Islet precursor cell (in vitro differentiated cells): Measurements from ENCODE around the gene KDF1.
"Not testable (repeated sequence)": the region's sequence is repeated elsewhere in the genome, so short reads cannot be mapped to it uniquely, and the experiment has no call there.

Source experiments
- DNase-seq: peaks from one replicate; pipeline ENCODE4 v3.0.0-alpha.2; 2018

KDF1 gene

GRCh38 chr1:26953374-26953773 is 6.9 kb downstream of the KDF1 start:
- DNase-seq = no peak

- DNase-seq = no peak
These were observed 8.3 kb downstream of the KDF1 start for GRCh38 chr1:26951821-26952497.

DNA sequence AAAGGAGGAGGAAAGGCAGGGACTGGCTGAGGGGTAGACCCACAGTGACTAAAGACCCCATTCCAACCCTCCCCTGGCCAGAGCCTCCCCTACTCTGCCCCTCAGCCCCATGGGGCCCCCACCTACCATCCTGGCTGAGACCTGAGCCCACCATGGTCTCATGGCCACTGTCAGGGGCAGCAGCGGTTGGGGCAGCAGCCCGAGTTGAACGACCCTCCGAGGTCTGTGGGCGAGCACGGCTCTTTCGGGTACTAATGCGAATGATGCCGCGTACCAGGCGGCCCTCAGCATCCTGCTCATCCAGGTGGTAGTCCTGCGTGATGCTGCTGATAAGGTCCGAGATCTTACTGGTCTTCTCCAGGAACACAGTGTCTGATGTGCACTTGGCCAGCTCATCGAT is 9.1 kb downstream of the KDF1 start:
- no peak for DNase-seq

DNA sequence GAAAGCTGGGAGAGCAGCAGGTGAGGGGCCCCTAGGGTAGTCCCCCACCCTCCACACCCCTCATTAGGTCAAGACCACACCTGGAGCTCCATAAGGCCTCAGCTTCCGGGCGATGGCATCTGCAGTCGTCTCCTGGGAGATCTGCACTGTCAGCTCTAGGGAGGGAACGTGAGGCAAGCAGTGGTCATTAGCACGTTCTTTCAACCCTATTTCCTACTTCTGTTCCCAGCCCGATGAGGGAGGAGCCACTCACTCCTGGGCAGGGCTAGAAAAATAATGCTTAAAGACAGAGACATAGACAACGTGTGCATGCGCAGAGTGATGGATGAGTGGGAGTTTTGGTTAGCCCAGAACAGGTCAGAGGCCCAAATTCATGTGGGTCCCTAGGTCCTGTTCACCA is 9.7 kb downstream of the KDF1 start:
- DNase-seq = no peak

- no peak for DNase-seq
These were observed 10.3 kb downstream of the KDF1 start for GRCh38 chr1:26949926-26950319.

DNA sequence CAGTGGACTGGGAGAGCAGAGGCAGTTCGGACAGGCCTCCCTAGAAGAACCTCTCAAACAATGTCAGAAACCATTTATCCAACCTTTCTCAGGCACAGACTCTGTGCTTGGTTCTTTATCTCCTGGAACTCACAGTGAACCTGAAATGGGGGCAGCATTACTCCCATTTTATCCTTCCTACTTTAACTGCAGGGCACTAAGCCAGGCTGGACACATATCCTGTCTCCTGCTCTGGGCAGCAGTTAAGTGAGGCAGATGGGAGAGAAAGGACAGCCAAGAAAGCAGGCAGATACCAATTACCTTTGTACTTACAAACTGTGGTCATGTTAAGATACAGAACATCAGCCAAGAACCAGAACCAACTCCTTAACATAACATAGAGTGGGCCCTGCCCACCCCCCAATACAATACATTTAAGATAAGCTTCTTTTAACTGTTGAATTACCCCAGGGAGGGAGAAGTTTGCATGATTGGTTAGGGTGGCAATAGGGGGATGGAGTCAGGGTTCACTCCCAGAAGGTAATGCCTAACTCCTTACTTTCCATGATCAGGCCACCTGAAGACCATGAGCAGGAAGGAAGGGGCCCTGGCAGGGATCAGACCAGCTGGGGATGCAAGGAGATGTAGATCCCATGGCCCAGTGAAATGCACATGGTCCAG is 10.9 kb downstream of the KDF1 start:
- DNase-seq = no peak

DNA sequence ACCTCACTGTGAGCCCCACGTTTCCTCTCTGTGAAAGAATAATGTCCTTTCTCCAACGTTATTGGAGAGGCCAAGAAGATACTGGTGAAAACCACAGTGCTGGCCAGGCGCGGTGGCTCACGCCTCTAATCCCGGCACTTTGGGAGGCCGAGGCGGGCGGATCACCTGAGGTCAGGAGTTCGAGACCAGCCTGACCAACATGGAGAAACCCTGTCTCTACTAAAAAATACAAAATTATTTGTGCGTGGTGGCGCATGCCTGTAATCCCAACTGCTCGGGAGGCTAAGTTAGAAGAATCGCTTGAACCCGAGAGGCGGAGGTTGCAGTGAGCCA is 11.6 kb downstream of the KDF1 start:
- DNase-seq = not testable (repeated sequence)

DNA sequence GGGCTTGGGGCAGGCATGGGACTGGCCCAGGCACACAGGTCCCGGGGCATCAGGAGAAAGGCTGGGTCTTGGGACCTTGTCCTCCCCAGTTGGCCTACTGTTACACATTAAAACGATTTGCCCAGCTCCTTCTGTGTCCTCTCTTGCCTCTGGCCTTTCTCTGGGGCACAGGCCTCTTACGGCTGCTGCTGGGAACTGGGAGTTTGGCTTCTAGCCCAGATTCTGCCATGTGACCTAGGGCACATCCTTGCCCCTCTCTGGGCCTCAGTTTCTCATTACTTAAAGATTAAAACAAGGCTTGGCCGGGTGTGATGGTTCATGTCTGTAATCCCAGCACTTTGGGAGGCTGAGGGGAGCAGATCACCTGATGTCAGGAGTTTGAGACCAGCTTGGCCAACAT is 14.0 kb downstream of the KDF1 start:
- no peak for DNase-seq

DNA sequence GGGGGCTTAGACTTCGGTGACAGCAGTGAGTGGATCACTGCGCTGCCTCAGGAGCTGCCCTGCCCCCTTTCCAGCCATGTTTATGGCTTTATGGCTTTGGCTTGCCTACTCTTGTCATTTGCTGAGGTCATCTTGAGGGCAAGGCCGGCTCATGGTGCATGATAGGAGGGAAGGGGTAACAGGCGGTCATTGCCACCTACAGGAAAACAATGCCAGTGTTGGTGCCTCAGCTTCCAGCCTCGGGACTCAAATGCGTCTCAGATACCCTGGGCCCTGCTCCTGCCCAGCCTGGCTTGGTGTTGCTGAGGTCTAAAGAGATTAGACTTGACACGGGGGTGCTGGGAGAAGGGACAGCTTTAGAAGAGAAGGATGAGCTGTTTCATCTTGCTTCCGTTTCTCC is 14.5 kb downstream of the KDF1 start:
- DNase-seq = no peak

- DNase-seq = no peak
These were observed 15.1 kb downstream of the KDF1 start for GRCh38 chr1:26945138-26945537.

DNA sequence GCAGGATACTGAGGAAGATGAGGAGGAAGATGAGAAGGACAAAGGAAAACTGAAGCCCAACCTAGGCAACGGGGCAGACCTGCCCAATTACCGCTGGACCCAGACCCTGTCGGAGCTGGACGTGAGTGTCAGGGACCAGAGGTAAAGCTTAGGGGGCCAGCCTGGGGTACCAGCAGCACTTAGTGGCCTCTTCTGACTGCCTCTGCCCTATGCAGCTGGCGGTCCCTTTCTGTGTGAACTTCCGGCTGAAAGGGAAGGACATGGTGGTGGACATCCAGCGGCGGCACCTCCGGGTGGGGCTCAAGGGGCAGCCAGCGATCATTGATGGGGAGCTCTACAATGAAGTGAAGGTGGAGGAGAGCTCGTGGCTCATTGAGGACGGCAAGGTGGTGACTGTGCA is 17.6 kb downstream of the KDF1 start:
- no peak for DNase-seq

DNA sequence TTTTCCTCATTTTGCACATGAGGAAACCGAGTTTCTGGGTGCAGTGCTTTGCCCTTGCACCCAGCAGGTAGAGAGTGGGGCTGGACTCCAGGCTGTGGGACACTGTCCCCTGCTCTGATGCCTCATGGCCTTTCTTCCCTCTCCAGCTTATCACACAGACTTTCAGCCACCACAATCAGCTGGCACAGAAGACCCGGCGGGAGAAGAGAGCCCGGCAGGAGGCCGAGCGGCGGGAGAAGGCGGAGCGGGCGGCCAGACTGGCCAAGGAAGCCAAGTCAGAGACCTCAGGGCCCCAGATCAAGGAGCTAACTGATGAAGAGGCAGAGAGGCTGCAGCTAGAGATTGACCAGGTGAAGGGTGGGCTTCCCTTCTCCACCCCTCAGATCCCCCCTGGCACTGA is 19.0 kb downstream of the KDF1 start:
- no peak for DNase-seq

GRCh38 chr1:26938659-26939025 is 21.6 kb downstream of the KDF1 start:
- no peak for DNase-seq

GRCh38 chr1:26938004-26938658 is 22.1 kb downstream of the KDF1 start:
- DNase-seq = no peak

DNA sequence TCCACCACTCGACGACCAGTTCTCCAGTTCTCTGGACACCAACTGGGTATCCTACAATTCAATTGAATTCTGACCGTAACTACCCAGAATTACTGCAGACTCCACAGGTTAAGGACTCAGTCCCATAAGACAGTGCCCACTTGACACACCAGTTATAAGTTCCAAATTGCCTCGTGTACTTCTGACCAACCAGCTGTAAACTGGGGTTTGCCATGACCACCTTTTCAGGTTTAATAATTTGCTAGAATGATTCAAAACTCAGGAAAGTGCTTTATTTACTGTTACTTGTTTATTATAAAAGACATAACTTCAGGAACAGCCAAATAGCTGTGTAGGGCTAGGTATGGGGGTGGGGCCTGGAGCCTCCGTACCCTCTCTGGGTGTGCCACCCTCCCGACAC is 23.4 kb downstream of the KDF1 start:
- no peak for DNase-seq

DNA sequence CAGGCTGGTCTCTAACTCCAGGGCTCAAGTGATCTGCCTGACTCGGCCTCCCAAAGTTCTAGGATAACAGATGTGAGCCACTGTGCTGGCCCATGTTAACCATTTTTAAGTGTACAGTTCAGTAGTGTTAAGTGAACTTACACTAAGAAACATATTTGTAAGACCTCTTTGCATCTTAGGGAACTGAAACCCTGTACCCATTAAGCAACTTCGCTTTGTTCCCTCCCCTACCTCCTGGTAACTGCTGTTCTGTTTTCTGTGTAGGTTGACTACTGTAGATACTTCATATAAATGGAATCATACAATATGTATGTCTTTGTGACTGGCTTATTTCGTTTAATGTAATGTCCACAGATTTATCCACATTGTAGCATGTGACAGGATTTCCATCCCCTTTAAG is 27.7 kb downstream of the KDF1 start:
- DNase-seq = no peak

GRCh38 chr1:26923711-26924110 is 36.6 kb downstream of the KDF1 start:
- DNase-seq = no peak

- DNase-seq = no peak
These were observed 37.4 kb downstream of the KDF1 start for GRCh38 chr1:26922901-26923300.

DNA sequence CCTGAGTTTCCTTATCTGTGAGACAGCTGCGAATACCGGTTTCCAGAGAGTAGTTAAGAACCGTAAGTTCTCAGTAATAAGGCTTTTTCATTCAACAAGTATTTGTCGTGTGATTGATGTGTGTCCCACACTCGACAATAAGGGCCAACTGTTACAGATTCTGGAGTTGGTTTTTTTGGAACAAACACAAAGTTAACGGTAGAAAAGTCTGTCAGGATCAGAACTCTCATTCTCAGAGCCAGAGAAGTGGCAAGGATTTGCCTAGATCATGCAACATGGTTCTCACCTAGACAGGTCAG is 37.9 kb downstream of the KDF1 start:
- no peak for DNase-seq

- peak; percentile 98 for DNase-seq
These were observed 38.5 kb downstream of the KDF1 start, which contains the start of gene NUDC for GRCh38 chr1:26921540-26922430. TSS of gene NUDC (plus strand) at chr1:26921743. CDS start at chr1:26921849, 106 bp downstream.

- no peak for DNase-seq
These were observed 39.1 kb downstream of the KDF1 start for GRCh38 chr1:26921126-26921539.

GRCh38 chr1:26915204-26915842 is 44.9 kb downstream of the KDF1 start:
- no peak for DNase-seq
